HK-2 (cell line): ENCODE data around the gene UBE3C.
"Not testable (repeated sequence)": the region's sequence is repeated elsewhere in the genome, so short reads cannot be mapped to it uniquely, and the experiment has no call there.

ENCODE experiments used
- DNase-seq: peaks from one replicate; pipeline ENCODE4 v3.0.0-alpha.2; 2018; ENCODE audit not compliant: unreplicated experiment

UBE3C gene

DNA sequence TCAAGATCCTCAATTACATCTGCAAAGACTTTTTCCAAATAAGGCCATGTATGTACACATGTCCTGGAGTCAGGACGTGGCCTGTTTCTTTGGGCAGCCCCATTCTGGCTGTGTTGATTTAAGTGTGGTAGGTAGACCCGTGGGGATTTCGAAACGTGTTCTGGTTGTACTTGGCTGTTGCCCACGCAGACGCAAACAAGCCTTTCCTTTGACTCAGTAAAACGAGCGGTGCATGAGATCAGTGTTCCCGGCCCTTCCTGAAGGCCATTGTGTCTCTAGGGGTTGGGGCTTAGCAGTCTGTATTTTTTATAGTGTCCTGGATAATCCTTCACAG, 133.2 kb downstream of the UBE3C start:
- peak; percentile 74 for DNase-seq

DNA sequence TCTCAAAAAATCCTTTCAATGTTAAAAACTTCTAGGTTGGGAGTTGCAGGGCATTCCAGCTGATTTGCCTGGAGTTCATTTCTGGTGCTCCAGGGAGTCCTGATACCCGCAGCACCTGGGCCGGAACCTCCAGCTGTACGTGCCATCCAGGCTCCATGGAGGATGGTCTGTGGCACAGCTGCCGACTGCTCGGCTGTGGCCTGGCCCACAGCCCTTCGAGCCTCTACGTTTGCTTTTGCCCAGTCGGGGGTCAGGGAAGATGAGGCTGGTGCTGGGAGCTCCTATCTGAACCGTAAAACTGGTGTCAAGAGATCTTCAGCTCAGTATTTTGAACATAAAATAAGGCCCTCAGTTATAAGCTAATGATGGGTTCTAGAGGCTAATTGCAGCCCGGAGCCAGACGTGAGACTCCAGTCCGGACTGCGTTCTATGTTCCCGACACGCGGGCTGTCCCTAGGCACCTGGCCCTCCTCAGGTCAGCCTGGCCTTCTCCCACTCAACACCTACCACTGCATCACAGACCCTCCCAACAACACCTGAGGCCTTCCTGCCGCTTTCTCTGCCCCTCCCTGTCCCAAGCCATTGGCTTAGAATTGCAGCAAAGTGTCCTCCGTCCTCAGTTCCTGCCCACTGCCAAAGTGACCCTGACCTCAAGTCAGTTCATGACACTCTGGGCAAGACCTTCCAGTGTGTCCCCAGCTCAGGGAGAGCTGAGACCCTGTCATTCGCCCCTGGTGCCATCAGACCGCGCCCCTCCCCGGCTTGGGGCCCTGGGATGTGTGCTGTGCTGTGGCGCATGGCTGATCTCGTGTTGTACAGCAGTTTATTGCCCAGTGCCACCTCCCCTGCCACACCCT, 133.9 kb downstream of the UBE3C start:
- no peak for DNase-seq

DNA sequence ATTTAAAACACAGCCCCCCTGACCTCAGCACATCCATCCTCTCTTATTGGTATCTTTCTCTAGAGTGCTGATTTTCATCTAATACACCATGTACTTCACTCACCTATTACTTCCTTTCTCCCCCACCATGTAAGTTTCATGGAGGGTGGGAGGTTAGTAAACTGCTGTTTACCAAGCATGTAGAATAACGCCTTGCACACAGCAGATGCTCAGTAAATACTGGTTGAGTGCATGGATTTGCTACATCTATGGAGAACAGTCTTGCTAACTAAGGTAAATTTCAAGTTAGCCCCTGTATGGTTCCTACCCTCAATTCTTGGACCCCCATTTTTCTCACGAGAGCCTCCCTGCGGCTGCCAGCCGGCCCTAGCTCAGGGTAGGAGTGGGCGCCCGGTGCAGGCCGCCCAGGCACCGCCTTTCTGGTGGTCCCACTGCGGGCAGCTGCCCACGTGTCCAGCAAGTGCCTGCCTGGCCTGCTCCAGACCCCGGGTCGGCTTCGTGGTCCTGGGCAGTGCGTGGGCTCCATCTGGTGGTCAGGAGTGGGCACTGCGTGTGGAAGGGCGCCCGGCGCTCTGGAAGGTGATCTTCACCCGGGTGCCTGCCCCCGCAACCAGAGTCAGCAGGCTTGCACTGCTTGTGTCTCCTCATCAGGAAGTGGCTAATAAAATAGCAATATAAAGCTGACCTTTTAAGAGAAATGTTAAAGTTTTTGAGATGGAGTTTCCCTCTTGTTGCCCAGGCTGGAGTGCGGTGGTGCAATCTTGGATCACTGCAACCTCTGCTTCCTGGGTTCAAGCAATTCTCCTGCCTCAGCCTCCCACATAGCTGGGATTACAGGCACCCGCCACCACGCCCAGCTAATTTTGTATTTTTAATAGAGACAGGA, 134.7 kb downstream of the UBE3C start:
- DNase-seq = peak; percentile 81

DNA sequence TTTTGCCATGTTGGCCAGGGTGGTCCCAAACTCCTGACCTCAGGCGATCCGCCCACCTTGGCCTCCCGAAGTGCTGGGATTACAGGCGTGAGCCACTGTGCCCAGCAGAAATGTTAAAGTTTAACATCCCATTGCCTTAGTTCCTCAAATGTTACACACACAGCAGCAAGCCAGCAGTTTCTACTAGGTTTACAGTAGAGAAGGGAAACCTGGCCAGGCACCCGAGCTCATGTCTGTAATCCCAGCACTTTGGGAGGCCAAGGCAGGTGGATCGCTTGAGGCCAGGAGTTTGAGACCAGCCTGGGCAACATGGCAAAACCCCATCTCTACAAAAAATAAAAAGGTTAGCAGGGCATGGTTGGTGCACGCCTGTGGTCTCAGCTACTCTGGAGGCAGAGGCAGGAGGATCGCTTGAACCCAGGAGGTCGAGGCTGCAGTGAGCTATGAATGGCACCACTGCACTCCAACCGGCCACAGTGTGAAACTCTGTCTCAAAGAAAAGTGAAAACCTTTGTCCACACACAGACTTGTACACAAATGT, 135.4 kb downstream of the UBE3C start:
- DNase-seq = not testable (repeated sequence)

DNA sequence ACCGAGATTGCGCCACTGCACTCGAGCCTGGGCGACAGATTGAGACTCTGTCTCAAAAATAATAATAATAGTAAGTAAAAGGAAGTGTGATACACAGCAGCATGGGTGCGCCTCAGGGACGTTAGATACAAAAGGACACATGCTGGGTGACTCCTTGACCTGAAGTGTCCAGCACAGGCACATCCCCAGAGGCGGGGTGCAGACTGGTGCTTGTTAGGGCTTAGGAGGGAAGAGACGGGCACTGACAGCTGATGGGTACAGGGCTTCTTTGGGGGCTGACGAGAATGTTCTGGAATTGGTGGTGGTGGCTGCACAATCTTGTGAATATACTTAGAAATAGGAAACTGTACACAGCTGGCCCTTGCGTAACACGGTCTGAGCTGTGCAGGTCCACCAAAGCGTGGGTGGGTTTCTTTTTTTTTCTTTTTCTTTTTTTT, 136.3 kb downstream of the UBE3C start:
- DNase-seq = no peak

DNA sequence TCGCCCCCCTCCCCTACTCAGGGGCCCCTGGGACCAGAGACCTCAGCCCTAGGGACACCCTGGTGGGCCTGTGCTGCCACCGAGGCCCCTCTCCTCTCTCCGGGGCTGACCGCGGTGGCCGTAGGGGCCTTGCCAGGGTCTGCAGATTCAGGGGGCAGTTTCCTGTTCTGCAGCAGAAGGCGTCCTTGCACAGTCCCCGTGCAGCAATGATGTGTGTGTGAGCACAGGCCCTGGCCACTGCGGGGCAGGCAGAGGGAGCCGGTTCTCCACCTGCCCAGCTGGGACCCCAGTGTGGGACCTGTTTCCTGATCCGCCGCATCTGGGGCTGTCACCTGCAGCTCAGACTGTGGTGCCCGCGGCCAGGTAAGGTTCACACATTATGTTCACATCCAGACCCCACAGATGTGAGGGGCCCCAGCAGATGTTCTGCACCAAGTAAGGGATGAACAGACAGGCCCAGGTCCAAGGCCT, 137.4 kb downstream of the UBE3C start:
- no peak for DNase-seq

DNA sequence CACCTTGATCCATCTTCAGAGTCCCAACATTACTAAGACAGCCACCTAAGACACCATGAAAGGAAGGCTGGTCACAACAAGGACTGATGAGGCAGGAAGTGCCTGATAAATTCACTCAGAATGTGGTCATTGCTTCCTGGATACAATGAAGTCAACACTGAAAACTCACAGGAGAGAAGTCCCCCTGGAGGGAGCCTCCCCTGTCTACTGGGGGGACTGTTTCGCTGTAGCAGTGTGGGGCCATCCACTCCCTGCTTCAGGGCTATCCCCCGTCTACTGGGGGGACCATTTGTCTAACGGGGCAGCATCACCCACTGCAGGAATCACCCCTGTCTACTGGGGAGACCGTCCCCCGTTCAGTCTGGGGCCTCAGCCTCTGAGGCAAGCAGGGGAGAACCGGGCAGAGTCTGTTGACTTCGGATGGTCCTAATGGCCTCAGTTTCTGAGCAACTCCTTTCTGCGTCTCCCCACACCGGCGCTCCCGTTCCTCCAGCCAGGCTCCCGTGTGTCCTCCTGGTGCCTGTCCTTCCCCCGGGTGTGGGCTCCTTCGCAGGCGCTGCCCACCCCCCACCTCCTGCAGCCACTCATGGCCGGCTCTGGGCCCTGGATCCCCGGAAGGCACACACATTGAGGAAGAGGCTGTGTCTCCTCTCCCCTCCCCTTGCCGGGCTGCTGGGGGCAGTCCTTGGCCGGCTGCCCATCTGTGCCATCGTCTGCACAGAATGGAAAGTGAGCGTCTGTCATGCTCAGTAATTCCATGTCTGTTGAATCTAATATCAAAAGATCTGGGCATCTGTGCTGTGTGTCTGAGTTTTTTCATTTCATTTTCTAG, 138.2 kb downstream of the UBE3C start:
- no peak for DNase-seq

DNA sequence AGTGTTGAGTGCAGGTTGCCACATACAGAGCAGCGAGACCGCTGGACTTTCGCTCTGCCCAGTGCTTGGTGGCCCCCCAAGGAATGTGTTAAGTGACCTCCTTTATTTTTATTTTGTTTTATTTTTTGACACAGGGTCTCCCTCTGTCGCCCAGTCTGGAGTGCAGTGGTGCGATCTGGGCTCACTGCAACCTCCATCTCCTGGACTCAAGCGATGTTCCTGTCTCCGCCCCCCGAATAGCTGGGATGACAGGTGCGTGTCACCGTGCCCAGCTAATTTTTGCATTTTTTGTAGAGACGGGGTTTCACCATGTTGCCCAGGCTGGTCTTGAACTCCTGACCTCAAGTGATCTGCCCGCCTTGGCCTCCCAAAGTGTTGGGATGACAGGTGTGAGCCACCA, 138.8 kb downstream of the UBE3C start:
- not testable (repeated sequence) for DNase-seq

DNA sequence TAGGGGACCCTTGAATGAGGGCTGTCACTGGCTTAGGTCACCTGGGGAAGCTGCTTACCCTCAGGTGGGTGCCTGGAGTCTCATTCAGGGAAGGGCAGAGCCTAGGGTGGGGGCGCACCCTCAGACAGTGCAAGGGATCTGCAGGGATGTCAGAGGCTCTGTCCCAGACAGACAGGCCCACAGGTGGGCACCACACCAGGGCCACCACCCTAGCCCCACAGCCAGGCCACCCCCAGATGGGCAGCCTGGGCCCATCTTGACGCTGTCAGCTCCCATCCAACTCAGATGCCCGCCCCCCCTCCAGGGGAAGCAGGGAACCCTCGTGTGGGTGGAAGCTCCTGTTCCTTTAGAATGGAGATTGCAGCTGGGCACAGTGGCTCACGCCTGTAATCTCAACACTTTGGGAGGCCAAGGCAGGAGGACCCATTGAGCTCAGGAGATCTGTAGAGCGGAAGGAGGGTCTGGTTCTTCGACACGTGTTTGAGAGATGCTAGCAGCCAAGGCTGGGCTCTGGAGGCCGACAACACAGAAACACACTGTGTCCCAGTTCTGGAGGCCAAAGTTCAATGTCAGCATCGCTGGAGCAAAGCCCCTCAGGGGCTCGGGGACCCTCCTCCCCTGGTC, 139.6 kb downstream of the UBE3C start:
- DNase-seq = no peak

DNA sequence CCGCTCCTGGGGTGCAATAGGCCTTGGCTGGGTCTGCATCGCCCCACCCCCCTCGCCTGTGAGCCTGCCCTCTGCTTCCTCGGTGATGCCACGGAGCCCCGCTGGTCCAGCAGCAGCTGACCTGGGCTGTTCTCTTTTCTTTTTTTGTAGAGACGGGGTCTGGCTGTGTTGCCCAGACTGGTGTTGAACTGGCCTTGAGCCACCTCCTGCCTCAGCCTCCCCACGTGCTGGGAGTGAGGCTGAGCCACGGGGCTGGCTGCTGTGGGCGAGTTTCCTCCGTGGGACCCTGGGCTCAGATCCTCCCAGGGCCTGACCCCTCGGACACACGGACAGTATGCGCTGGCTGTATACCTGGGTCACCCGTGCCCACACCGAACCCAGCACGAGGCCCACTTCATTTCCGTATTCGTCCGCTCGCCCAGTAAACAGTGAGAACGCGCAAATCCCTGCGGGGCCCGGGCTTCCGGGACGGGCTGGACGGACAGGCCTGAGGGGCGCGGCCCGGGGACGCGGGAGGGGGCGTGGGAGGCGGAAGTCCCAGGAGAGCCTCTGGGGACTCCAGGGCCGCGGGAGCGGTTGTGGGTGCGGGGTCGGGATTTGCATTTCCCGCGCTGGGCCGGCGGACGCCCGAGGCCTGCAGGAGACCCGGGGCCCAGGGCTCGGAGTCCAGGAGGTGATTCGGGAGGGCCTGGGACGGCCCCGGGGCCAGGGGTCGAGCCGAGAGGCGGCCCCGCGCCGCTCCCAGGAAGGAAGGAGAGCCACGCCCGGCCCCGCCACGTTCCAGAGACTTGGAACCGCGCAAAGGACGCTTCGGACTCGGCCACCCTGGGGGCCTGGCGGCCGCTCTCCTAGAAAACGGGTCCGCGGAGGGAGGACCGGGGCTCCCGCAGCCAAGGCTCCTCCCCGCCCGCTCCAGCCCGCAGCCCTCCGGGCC, 140.3 kb downstream of the UBE3C start:
- no peak for DNase-seq

DNA sequence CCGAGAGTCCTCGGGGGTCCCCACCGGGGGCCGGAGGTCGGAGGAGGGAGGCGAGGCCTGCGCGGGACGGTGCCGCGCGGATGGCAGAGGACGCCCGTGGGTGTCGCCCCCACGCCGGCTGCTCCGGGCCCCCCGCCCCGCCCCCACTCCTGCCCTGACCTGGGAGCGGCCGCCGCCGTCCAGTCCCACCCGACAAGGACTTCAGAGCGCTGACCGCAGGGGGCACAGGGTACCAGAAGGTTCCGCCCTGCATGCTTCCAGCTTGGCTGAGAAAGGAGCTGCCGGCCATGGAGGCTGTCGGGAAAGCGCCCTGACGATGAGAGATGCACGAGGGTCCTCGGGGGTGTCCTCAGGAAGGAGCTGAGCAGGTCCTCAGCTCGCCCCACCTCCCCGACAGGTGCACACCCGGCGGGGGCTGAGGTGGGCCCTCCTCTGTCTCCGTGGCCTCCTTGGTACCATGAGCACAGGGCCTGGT, 141.1 kb downstream of the UBE3C start:
- no peak for DNase-seq

DNA sequence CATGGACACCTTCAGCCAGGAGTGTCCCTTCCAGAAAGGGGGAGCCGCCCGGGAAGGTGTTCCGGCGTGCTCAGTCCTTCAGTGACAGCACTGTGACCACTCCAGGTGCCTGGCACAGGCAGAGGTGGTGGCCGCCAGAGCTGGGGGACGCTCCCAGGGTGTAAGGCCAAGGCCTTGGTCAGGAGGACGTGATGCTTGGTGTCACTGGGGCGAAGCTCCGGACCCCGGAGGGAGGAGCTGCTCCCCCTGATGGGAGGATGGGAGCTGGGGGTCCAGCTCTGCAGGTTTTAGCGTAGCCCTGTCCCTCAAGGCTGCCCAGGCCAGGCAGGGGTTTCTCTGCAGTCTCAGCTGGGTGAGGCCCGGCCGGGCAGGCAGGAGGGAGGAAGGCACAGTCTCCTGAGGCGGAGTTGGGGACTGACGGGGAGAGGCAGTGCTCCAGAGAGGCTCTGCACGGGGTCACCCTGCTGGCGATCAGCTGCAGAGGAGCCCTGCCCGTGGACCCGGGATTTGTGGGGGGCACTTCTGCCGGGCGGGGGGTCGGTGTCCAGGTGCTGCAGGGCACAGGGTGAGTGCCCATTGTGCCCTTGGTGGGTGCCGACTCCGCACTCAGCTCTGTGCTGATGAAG, 141.6 kb downstream of the UBE3C start:
- no peak for DNase-seq

DNA sequence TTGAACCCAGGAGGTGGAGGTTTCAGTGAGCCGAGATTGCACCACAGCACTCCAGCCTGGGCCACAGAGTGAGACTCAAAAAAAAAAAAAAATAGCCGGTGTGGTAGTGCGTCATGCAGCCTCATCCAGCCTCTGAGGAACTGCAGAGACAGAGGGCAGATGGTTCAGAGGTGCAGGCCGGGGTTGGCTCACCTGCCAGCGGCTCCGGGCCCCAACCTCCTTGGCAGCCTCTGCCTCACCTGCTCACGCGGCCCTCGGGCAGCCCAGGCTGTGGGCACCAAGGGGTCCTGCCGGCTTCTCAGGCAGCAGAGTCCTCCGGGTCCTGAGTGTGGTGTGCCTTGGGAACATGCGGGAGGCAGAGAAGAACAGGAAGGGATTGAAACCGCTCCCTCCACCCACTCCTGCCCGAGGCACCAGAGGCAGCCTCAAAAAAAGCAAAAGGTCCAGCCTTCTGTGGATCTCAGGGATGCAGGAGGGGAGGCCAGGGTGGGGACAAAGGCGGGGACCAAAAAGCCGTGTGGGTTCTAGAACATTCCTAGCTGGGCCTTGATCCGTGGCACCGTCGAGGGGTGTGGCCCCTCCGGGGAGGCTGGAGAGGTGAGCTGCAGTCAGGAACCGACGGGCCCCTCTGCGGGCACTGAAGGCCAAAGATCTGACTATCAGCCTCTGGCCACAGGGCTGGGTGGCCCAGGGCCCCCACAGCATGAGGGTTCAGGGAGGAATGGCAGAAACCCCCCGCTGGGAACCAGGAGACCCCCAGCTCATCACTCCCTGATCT, 142.7 kb downstream of the UBE3C start:
- no peak for DNase-seq

DNA sequence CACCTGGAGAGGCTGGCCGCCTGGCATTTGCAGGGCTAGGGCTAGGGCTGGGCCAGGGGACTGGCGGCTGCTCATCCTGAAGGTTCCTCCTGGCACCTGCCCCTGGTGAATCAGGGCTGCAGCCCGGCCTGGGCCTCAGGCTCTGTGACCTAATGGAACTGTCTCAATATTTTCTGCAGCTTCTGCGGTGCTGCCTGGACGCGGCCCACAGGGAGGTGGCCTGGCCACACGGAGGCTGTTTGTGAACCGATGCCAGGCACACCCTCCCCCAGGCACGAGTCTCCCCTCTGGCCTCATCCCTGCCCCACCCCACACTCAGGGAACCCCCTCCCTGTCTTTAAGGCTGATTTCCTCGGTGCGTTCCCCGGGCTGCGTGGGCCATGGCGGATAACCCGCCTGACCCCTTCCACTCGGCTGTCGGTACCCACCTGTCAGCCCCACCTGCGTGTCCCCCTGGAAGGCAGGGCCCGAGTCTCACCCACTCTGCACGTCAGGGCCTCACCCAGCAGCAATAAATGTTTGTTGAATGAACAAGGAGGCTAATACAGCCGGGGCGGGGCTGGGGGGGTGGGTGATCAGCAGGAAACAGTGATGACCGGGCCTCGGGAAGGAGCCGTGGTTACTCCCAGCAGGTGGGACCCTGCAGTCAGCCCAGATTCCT, 143.5 kb downstream of the UBE3C start:
- no peak for DNase-seq

DNA sequence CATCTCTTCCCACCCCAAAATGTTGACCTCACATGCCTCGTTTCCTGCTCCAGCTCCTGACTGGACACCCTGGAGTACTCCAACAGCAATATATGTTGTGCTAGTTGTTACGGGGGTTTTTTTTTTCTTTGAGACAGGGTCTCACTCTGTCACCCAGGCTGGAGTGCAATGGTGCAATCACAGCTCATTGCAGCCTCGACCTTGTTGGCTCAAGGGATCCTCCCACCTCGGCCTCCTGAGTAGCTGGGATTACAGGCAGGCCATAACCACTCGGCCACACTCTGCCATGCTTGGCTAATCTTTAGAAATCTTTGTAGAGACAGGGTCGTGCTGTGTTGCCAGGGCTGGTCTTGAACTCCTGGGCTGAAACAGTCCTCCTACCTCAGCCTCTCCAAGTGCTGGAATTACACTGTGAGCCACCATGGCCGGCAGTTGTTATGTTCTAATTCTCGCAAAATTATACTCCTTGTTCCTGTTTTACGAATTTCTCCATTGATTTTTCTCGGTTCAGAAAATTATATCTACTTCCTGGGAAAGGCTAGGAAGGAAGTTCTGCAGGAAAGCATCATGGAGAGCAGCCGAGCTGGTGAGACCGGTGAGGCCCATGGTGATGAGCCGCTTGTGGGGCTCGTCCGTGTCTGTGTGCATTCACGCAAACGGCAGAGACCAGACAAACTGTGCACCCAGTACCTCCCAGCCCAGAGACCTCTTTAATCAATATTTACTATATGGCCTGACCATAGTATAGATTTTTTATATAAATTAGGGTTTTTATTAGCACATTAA, 145.7 kb downstream of the UBE3C start:
- DNase-seq = no peak

DNA sequence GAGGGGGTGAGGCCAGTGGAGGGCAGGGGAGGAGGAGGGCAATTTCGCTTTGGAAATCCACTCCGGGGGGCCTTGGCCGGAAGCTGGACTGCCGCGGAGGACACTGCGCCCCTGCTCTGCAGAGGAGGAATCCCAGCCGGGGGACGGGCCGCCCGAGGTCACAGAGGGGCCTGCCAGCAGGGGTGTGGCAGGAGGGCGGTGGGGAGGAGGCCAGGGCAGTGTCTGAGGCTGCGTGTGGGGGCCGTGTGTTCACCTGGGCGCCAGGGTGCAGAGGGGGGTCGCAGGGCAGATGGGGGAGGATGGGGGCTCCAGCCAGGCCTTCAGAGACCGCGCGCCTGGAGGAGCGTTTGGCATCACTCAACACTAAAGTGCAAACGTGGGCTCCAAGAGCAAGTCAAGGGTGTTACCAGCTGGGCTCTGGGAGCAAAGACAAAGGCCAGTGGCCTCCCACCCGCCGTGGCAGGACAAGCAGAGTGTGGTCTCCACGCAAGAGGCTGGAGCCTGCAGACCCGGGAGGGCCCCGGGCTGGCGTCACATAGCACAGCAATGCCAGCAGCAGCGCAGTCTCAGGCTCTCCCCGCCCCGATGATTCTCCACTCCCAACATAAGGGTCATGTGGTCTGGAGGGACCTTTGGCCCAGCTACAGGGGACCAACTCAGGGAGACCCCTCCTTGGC, 152.8 kb downstream of the UBE3C start:
- no peak for DNase-seq

DNA sequence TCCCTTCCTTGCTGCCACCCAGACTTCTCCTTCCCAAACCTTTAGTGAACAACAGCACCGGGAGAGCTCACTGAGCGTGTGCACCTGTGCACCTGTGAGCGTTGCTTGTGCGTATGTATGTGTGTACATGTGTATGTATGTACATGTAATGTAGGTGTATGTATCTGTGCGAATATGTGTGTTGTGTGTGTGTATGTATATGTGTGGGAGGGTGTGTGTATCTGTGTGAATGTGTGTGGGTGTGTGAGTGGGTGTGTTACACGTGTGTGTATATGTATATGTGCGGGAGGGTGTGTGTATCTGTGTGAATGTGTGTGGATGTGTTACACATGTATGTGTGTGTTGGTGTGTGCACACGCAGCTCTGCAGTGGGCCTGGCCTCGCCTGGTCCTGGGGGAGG, 153.5 kb downstream of the UBE3C start:
- DNase-seq = no peak
